CD4-positive, alpha-beta memory T cell (primary cell): ENCODE data around the gene GPC6. TPM values are rescaled to one million over a fixed set of nuclear protein-coding genes. Genes with fewer than 3 reads are reported as not detected.

Experiments
- CTCF ChIA-PET: fragments of 350-600 bp; sonication (Branson Sonifier 250); formaldehyde crosslinking; loops from one replicate; lab custom pipeline; 2021; ENCODE audit warnings: inconsistent platforms; ENCODE audit not compliant: partially characterized antibody; lab: Charles Lee
- POLR2A ChIA-PET: fragments of 350-600 bp; sonication (Branson Sonifier 250); formaldehyde crosslinking; loops from one replicate; lab custom pipeline; 2021; ENCODE audit not compliant: partially characterized antibody; lab: Charles Lee
- DNase-seq, 5 donors: peaks; one replicate each; pipeline versions ENCODE4 v3.0.0 to v3.0.0-alpha.2; 2020 to 2022; ENCODE audit warnings: mixed read lengths in 1 of 5
- H3K27ac ChIP-seq: one replicate; pipeline ENCODE4 v1.7.0; 2013; ENCODE audit warnings: low read depth, low read length
- H3K27me3 ChIP-seq: 2 replicates; pipeline ENCODE4 v1.7.0; 2013; ENCODE audit warnings: mild to moderate bottlenecking, low read length, moderate library complexity; ENCODE audit not compliant: insufficient read depth
- H3K36me3 ChIP-seq: 2 replicates; pipeline ENCODE4 v1.7.0; 2013; ENCODE audit warnings: mild to moderate bottlenecking, low read length, moderate library complexity; ENCODE audit not compliant: insufficient read depth
- H3K4me1 ChIP-seq: 2 replicates; pipeline ENCODE4 v1.7.0; 2013; ENCODE audit warnings: mild to moderate bottlenecking, low read length, moderate library complexity; ENCODE audit not compliant: insufficient read depth
- H3K4me3 ChIP-seq, 2 donors: one replicate each; pipeline ENCODE4 v1.7.0; 2013; ENCODE audit warnings: low read length in 2 of 2, mild to moderate bottlenecking in 1 of 2
- H3K9me3 ChIP-seq, 2 donors: one replicate each; pipeline ENCODE4 v1.7.0; 2013; ENCODE audit warnings: low read length in 2 of 2, control low read depth in 1 of 2; ENCODE audit not compliant: control insufficient read depth in 1 of 2
- H3K27ac Mint-ChIP-seq, 7 donors: one replicate each; pipeline ENCODE4 v1.8.0; 2020 to 2021; ENCODE audit warnings: mixed read lengths in 7 of 7, mild to moderate bottlenecking in 6 of 7, inconsistent platforms in 3 of 7, moderate library complexity in 3 of 7
- H3K27me3 Mint-ChIP-seq, 2 donors: one replicate each; pipeline ENCODE4 v1.8.0; 2020 to 2021; ENCODE audit warnings: mixed read lengths in 2 of 2
- H3K36me3 Mint-ChIP-seq, 2 donors: one replicate each; pipeline ENCODE4 v1.8.0; 2020 to 2021; ENCODE audit warnings: mixed read lengths in 2 of 2, inconsistent platforms in 1 of 2, mild to moderate bottlenecking in 1 of 2
- H3K4me1 Mint-ChIP-seq, 4 donors: one replicate each; pipeline ENCODE4 v1.8.0; 2020 to 2021; ENCODE audit warnings: mixed read lengths in 4 of 4, mild to moderate bottlenecking in 1 of 4
- H3K4me3 Mint-ChIP-seq, 8 donors: one replicate each; pipeline ENCODE4 v1.8.0; 2020 to 2021; ENCODE audit warnings: mixed read lengths in 8 of 8, mild to moderate bottlenecking in 7 of 8, moderate library complexity in 6 of 8, inconsistent platforms in 3 of 8
- H3K9me3 Mint-ChIP-seq, 8 donors: one replicate each; pipeline ENCODE4 v1.8.0; 2020 to 2021; ENCODE audit warnings: mixed read lengths in 8 of 8, mild to moderate bottlenecking in 5 of 8, inconsistent platforms in 3 of 8, moderate library complexity in 1 of 8
- intact Hi-C: fragments of 100-400 bp; cut with micrococcal nuclease; formaldehyde crosslinking; loops from one replicate; pipeline ENCODE4 v1.15.1; 2023
- polyA plus RNA-seq, 2 donors: library from polyadenylated mRNA; unstranded; fragments of 300-500 nt; fragmentation: Illumina TruSeq; gene quantifications; one replicate each; pipeline ENCODE4 v1.2.3, GENCODE V29; 2021
- total RNA-seq, 2 experiments: library from RNA; stranded (reverse); gene quantifications; one replicate each; pipeline ENCODE4 v1.2.3, GENCODE V29; 2021

Gene GPC6
- total and polyA plus RNA-seq, 4 experiments from 2014 or later, result not detected

DNA sequence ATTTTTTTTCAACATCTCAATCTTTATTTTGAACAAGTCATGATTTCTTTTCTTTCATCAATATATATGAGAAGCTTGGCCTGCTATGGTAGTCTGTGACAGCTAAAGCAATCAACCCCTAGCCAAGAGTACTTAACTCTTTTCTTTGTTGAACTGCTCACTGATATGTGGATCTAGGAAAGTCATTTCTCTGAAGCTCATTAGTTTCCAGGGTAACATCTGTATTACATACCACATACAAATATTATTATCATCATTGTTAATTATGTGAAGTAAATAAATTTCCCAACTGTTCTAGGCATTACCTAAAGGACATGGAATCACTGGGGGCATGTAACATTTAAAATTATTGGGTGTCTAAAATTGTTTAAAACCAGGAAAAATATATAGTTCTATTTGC, 985.6 kb downstream of the GPC6 start:
- POLR2A ChIA-PET, result no interaction called here
- H3K4me3 ChIP-seq, result no peak overlapping the region
- peaks cover 0 to 5% (median 4%) of the 10 kb centered on the region in 4 donors for H3K4me1 Mint-ChIP-seq
- no peaks in the 10 kb centered on the region for H3K36me3 Mint-ChIP-seq
- CTCF ChIA-PET, result interaction anchor here (1.2 kb wide), 1 partner anchor 30 kb away, joined by 3 read pairs; no protein-coding TSS in a partner anchor
- H3K36me3 ChIP-seq, result no peaks in the 10 kb centered on the region
- no peaks in the 10 kb centered on the region for H3K4me1 ChIP-seq
- no peaks in the 10 kb centered on the region for H3K9me3 Mint-ChIP-seq
- H3K27ac ChIP-seq, result no peak overlapping the region
- H3K27ac Mint-ChIP-seq, result no peak overlapping the region
- no peaks in the 10 kb centered on the region for H3K27me3 ChIP-seq
- no peaks in the 10 kb centered on the region for H3K9me3 ChIP-seq
- intact Hi-C loops, result no loop called here
- no peak overlapping the region for H3K4me3 Mint-ChIP-seq
- peaks cover 0 to 1% of the 10 kb centered on the region in 2 donors for H3K27me3 Mint-ChIP-seq
- no peak for DNase-seq

DNA sequence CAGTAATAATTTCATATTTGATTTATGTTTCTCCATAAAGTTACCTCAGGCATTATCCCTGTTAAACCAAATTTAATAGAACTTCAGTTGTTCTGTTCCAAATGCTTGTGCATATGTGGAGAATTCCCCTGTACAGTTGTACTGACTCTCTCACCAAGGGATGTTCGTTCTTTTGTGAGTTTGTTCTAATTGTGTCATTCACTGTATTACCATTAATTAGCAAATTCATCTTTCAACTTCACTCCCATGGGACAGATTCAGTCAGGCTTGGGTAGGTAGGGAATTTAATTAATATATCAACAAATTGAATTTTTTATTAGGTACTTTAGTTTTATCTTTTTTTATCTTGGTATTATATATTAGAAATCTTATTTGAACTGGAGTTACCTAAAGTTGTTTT, 987.5 kb downstream of the GPC6 start:
- ChIA-PET POLR2A (no interaction called here), CTCF (no interaction called here)
- Mint-ChIP-seq H3K4me3 (no peak overlapping the region), H3K27ac (no peak overlapping the region), H3K27me3 (peaks cover 0 to 1% of the 10 kb centered on the region in 2 donors), H3K4me1 (peaks cover 0 to 5% (median 4%) of the 10 kb centered on the region in 4 donors), H3K36me3 (no peaks in the 10 kb centered on the region), H3K9me3 (peaks cover 0 to 2% (median 0%) of the 10 kb centered on the region in 8 donors)
- H3K27ac ChIP-seq, result no peak overlapping the region
- no peaks in the 10 kb centered on the region for H3K9me3 ChIP-seq
- no peak for DNase-seq
- H3K36me3 ChIP-seq, result no peaks in the 10 kb centered on the region
- no peaks in the 10 kb centered on the region for H3K4me1 ChIP-seq
- intact Hi-C loops, result no loop called here
- no peak overlapping the region for H3K4me3 ChIP-seq
- no peaks in the 10 kb centered on the region for H3K27me3 ChIP-seq

DNA sequence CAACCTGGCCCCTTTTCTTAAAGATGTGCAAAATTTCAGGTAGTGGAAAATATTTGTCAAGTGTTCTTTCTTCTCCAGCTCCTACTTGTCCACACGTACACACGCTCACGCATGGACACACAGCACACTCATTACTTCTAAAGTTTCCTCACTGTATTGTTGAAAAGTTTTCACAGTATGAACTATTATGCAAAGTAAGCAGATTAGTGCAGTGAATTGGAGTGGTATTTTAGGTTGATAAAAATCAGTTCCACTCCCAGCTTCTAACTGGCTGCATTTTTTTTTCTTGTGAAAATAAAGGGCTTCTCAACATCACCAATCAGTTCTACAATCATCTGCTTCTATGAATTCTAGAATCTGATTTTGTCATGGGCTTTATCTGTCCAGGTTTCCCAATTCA, 988.4 kb downstream of the GPC6 start:
- H3K9me3 ChIP-seq, result no peaks in the 10 kb centered on the region
- Mint-ChIP-seq H3K27me3 (no peaks in the 10 kb centered on the region), H3K27ac (no peak overlapping the region), H3K36me3 (no peaks in the 10 kb centered on the region), H3K4me1 (peaks cover 0 to 5% (median 4%) of the 10 kb centered on the region in 4 donors), H3K9me3 (peaks cover 0 to 2% (median 0%) of the 10 kb centered on the region in 8 donors), H3K4me3 (no peak overlapping the region)
- H3K27me3 ChIP-seq, result no peaks in the 10 kb centered on the region
- no peak for DNase-seq
- ChIA-PET CTCF (no interaction called here), POLR2A (no interaction called here)
- H3K4me1 ChIP-seq, result no peaks in the 10 kb centered on the region
- no peaks in the 10 kb centered on the region for H3K36me3 ChIP-seq
- H3K27ac ChIP-seq, result no peak overlapping the region
- no peak overlapping the region for H3K4me3 ChIP-seq
- intact Hi-C loops, result no loop called here

DNA sequence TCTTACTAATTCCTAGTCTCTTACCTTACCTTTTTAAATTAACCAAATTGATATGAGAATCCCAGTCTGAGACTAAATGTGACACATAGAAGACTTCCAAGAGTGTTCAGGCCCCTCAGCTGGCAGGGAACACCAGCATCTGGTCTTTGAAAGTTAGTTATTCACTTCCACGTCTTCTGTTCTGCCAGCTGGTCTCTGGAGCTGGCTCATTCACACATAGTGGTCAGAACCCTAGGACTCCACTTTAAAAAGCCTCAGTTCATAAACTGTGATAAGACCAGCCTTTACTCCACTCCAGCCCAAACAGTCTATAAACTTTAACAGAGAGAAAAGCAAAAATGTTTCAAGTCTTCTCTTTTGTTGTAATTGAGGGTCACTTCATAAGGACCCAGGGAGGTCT, 989.9 kb downstream of the GPC6 start:
- intact Hi-C loops, result no loop called here
- H3K27me3 ChIP-seq, result no peaks in the 10 kb centered on the region
- no peaks in the 10 kb centered on the region for H3K4me1 Mint-ChIP-seq
- DNase-seq, result no peak
- no peaks in the 10 kb centered on the region for H3K36me3 ChIP-seq
- H3K36me3 Mint-ChIP-seq, result no peaks in the 10 kb centered on the region
- H3K4me3 Mint-ChIP-seq, result no peak overlapping the region
- CTCF ChIA-PET, result no interaction called here
- H3K27ac ChIP-seq, result no peak overlapping the region
- H3K27me3 Mint-ChIP-seq, result no peaks in the 10 kb centered on the region
- H3K9me3 ChIP-seq, result no peaks in the 10 kb centered on the region
- no peak overlapping the region for H3K4me3 ChIP-seq
- no peaks in the 10 kb centered on the region for H3K4me1 ChIP-seq
- H3K9me3 Mint-ChIP-seq, result peaks cover 0 to 2% (median 0%) of the 10 kb centered on the region in 8 donors
- H3K27ac Mint-ChIP-seq, result no peak overlapping the region
- POLR2A ChIA-PET, result no interaction called here

DNA sequence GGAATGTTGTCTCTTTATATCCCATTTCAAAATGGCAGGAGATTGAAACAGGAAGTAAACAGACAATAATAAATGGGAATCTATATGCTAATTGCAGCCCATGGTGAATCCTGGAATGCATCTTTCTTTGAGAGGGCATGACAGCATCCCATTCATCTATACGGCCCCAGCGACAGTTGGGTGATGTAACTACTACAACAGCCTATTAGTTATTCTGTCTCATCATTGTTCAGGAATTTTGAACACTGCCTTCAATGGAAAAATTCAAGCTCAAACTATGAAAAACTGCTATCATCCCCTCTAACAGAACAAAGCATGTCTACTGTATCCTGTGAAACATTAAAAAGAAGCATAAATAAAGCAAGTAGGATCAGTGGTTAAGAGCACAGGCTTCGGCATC, 990.8 kb downstream of the GPC6 start:
- no peak overlapping the region for H3K27ac Mint-ChIP-seq
- intact Hi-C loops, result no loop called here
- H3K9me3 Mint-ChIP-seq, result peaks cover 0 to 2% (median 0%) of the 10 kb centered on the region in 8 donors
- Histone ChIP-seq H3K36me3 (no peaks in the 10 kb centered on the region), H3K9me3 (no peaks in the 10 kb centered on the region), H3K4me1 (no peaks in the 10 kb centered on the region), H3K27me3 (no peaks in the 10 kb centered on the region), H3K27ac (no peak overlapping the region), H3K4me3 (no peak overlapping the region)
- CTCF ChIA-PET, result no interaction called here
- no peak for DNase-seq
- POLR2A ChIA-PET, result no interaction called here
- peaks cover 0 to 2% of the 10 kb centered on the region in 2 donors for H3K27me3 Mint-ChIP-seq
- no peak overlapping the region for H3K4me3 Mint-ChIP-seq
- no peaks in the 10 kb centered on the region for H3K4me1 Mint-ChIP-seq
- no peaks in the 10 kb centered on the region for H3K36me3 Mint-ChIP-seq

DNA sequence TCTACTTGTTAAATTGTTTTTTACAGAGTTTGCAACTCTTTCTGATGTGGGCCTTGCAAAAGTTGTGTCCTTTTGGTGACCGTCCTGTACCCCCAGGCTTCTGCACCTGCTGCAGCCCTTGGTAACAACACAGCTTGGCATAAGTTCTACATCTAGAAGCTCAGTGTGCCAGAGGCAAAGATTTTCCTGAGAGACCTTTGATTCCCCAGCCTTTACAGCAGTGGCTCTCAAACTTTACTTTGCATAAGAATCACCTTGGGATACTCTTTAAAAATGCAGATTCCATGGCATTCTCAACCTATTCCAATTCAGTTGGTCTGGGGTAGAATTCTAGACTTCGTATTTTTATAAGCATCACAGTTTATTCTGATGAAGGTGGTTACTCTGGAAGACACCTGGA, 991.9 kb downstream of the GPC6 start:
- H3K9me3 Mint-ChIP-seq, result peaks cover 0 to 2% (median 0%) of the 10 kb centered on the region in 8 donors
- Histone ChIP-seq H3K36me3 (no peaks in the 10 kb centered on the region), H3K4me1 (no peaks in the 10 kb centered on the region), H3K27ac (no peak overlapping the region), H3K4me3 (no peak overlapping the region), H3K9me3 (no peaks in the 10 kb centered on the region), H3K27me3 (no peaks in the 10 kb centered on the region)
- H3K27ac Mint-ChIP-seq, result no peak overlapping the region
- POLR2A ChIA-PET, result no interaction called here
- no peak for DNase-seq
- no peaks in the 10 kb centered on the region for H3K4me1 Mint-ChIP-seq
- intact Hi-C loops, result no loop called here
- CTCF ChIA-PET, result no interaction called here
- no peaks in the 10 kb centered on the region for H3K36me3 Mint-ChIP-seq
- H3K27me3 Mint-ChIP-seq, result peaks cover 0 to 7% of the 10 kb centered on the region in 2 donors
- no peak overlapping the region for H3K4me3 Mint-ChIP-seq

DNA sequence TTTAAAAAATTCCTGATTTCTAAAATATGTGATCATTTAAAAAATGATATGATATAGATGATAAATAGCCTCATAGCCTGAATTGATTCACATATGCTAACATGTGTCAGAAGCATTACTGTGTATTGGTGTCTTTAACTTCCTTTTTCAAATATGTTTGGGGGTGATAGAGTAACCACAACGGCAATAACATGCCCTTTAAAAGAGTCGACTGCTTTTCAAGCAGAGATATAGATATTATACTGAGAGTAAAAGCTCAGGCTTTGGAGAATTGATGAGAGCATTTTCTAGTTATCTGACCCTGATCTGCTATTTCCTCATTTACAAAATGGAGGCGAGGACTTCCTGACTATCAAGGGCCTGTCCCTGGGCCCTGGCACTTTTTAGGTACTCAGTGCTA, 992.3 kb downstream of the GPC6 start:
- Histone ChIP-seq H3K4me3 (no peak overlapping the region), H3K27me3 (no peaks in the 10 kb centered on the region), H3K27ac (no peak overlapping the region), H3K4me1 (no peaks in the 10 kb centered on the region), H3K36me3 (no peaks in the 10 kb centered on the region), H3K9me3 (no peaks in the 10 kb centered on the region)
- no peak for DNase-seq
- CTCF ChIA-PET, result no interaction called here
- Mint-ChIP-seq H3K4me3 (no peak overlapping the region), H3K9me3 (peaks cover 0 to 2% (median 0%) of the 10 kb centered on the region in 8 donors), H3K27me3 (peaks cover 0 to 7% of the 10 kb centered on the region in 2 donors), H3K27ac (no peak overlapping the region), H3K4me1 (no peaks in the 10 kb centered on the region), H3K36me3 (no peaks in the 10 kb centered on the region)
- intact Hi-C loops, result no loop called here
- POLR2A ChIA-PET, result no interaction called here

DNA sequence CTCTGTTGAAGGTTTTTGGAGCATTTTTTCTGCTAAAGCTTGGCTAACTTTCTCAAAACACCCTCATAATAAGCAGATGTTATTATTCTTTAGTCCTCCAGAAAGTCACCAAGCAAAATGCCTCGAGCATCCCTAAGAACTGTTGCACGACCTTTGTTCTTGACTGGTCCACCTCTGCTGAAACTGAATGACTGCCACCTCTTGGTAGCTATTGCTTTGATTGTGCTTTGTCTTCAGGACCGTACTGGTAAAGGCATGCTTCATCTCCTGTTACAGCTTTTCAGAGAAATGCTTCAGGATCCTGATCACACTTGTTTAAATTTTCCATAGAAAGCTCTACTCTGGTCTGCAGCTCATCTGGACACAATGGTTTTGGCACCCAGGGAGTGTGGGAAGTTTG, 998.1 kb downstream of the GPC6 start:
- CTCF ChIA-PET, result no interaction called here

More for the DNA sequence above, 998.1 kb downstream of the GPC6 start:
- intact Hi-C loops, result loop anchor here (1.0 kb wide), 1 partner anchor 37 kb away; no protein-coding TSS in a partner anchor
- Histone ChIP-seq H3K36me3 (no peaks in the 10 kb centered on the region), H3K9me3 (no peaks in the 10 kb centered on the region), H3K27me3 (no peaks in the 10 kb centered on the region), H3K4me1 (no peaks in the 10 kb centered on the region), H3K4me3 (no peak overlapping the region), H3K27ac (no peak overlapping the region)
- H3K9me3 Mint-ChIP-seq, result peaks cover 0 to 2% (median 0%) of the 10 kb centered on the region in 8 donors
- no peak for DNase-seq
- no peak overlapping the region for H3K4me3 Mint-ChIP-seq
- POLR2A ChIA-PET, result no interaction called here
- no peak overlapping the region for H3K27ac Mint-ChIP-seq
- H3K27me3 Mint-ChIP-seq, result peaks cover 1 to 7% of the 10 kb centered on the region in 2 donors
- H3K36me3 Mint-ChIP-seq, result no peaks in the 10 kb centered on the region
- no peaks in the 10 kb centered on the region for H3K4me1 Mint-ChIP-seq
